Measurements from ENCODE around the gene BTG1. TPM values are rescaled to one million over a fixed set of nuclear protein-coding genes. Genes with fewer than 3 reads are reported as not detected.

BTG1 gene
- total RNA-seq, 1 donor from 2014 or later = 72.2 TPM

GRCh38 chr12:92155733-92156132 lies 10.1 kb upstream of the BTG1 start:
- Mint-ChIP-seq H3K27ac (ENCODE audit: unreplicated experiment) (no peak overlapping the region), H3K27me3 (ENCODE audit: unreplicated experiment) (peaks cover 3% of the 10 kb centered on the region), H3K9me3 (ENCODE audit: unreplicated experiment) (no peaks in the 10 kb centered on the region), H3K4me1 (ENCODE audit: low read depth, unreplicated experiment) (no peaks in the 10 kb centered on the region), H3K4me3 (ENCODE audit: unreplicated experiment) (no peak overlapping the region), H3K36me3 (ENCODE audit: unreplicated experiment) (no peaks in the 10 kb centered on the region)
- no peak for TF ChIP-seq CTCF (IDR thresholded peaks at IDR 0.05; ENCODE audit: partially characterized antibody, unreplicated experiment)
- DNase-seq = no peak

- Mint-ChIP-seq H3K4me3 (ENCODE audit: unreplicated experiment) (no peak overlapping the region), H3K4me1 (ENCODE audit: low read depth, unreplicated experiment) (peaks cover 10% of the 10 kb centered on the region), H3K27ac (ENCODE audit: unreplicated experiment) (no peak overlapping the region), H3K36me3 (ENCODE audit: unreplicated experiment) (no peaks in the 10 kb centered on the region), H3K27me3 (ENCODE audit: unreplicated experiment) (peaks cover 3% of the 10 kb centered on the region), H3K9me3 (ENCODE audit: unreplicated experiment) (peaks cover under 1% of the 10 kb centered on the region)
- no peak for TF ChIP-seq CTCF (IDR thresholded peaks at IDR 0.05; ENCODE audit: partially characterized antibody, unreplicated experiment)
- DNase-seq = no peak
These were observed 6.3 kb upstream of the BTG1 start for GRCh38 chr12:92151916-92152315.

GRCh38 chr12:92149563-92149962 lies 3.9 kb upstream of the BTG1 start:
- peaks cover 14% of the 10 kb centered on the region for H3K9me3 Mint-ChIP-seq (ENCODE audit: unreplicated experiment)
- peaks cover 10% of the 10 kb centered on the region for H3K4me1 Mint-ChIP-seq (ENCODE audit: low read depth, unreplicated experiment)
- H3K27me3 Mint-ChIP-seq (ENCODE audit: unreplicated experiment) = peaks cover 12% of the 10 kb centered on the region
- no peaks in the 10 kb centered on the region for H3K36me3 Mint-ChIP-seq (ENCODE audit: unreplicated experiment)
- DNase-seq = no peak
- no peak for TF ChIP-seq CTCF (IDR thresholded peaks at IDR 0.05; ENCODE audit: partially characterized antibody, unreplicated experiment)
- no peak overlapping the region for H3K4me3 Mint-ChIP-seq (ENCODE audit: unreplicated experiment)
- H3K27ac Mint-ChIP-seq (ENCODE audit: unreplicated experiment) = no peak overlapping the region

GRCh38 chr12:92147491-92147890 lies 1.8 kb upstream of the BTG1 start:
- Mint-ChIP-seq H3K4me3 (ENCODE audit: unreplicated experiment) (peak overlapping the region; percentile 96), H3K27ac (ENCODE audit: unreplicated experiment) (peak overlapping the region; percentile 83), H3K27me3 (ENCODE audit: unreplicated experiment) (peaks cover 16% of the 10 kb centered on the region), H3K9me3 (ENCODE audit: unreplicated experiment) (peaks cover 24% of the 10 kb centered on the region), H3K4me1 (ENCODE audit: low read depth, unreplicated experiment) (peaks cover 13% of the 10 kb centered on the region), H3K36me3 (ENCODE audit: unreplicated experiment) (no peaks in the 10 kb centered on the region)
- DNase-seq = no peak
- TF ChIP-seq CTCF (IDR thresholded peaks at IDR 0.05; ENCODE audit: partially characterized antibody, unreplicated experiment) = no peak

- no peak for TF ChIP-seq CTCF (IDR thresholded peaks at IDR 0.05; ENCODE audit: partially characterized antibody, unreplicated experiment)
- Mint-ChIP-seq H3K27ac (ENCODE audit: unreplicated experiment) (peak overlapping the region; percentile 99), H3K27me3 (ENCODE audit: unreplicated experiment) (peaks cover 15% of the 10 kb centered on the region), H3K4me3 (ENCODE audit: unreplicated experiment) (peak overlapping the region; percentile 96), H3K36me3 (ENCODE audit: unreplicated experiment) (no peaks in the 10 kb centered on the region), H3K4me1 (ENCODE audit: low read depth, unreplicated experiment) (peaks cover 13% of the 10 kb centered on the region), H3K9me3 (ENCODE audit: unreplicated experiment) (peaks cover 24% of the 10 kb centered on the region)
- DNase-seq = no peak
These were observed 1.0 kb upstream of the BTG1 start for GRCh38 chr12:92146497-92147224.

Measured in glutamatergic neuron (in vitro differentiated cells).